Measurements from ENCODE around the gene NUDC. TPM values are rescaled to one million over a fixed set of nuclear protein-coding genes. Genes with fewer than 3 reads are reported as not detected.
A peak's percentile ranks its signal among the peaks of the same experiment; 100 is the strongest.

The NUDC gene
- total RNA-seq, 2 donors from 2014 or later = 65.4 to 66.3 TPM

DNA sequence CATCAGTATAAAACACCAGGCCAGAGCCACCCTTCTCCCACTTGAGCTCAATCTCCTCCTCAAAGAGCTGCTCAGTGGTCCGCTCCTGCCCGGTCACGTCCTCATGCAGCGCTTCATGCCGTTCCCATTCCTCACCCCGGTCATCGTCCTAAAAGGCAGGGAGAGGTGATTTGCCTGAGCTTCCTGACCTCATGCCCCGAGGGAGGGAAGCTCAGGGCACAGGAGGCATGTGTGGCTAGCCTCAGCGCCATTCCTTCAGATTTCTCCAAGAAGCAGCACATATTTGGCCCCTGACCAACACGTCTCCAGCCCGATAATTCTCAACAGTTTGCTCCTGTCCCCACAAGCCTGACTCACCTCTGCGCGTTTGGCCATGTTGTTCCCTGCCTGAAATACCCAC lies 27.3 kb upstream of the NUDC start:
- 92% methylated on average over 13 of the region's 13 CpGs for WGBS

DNA sequence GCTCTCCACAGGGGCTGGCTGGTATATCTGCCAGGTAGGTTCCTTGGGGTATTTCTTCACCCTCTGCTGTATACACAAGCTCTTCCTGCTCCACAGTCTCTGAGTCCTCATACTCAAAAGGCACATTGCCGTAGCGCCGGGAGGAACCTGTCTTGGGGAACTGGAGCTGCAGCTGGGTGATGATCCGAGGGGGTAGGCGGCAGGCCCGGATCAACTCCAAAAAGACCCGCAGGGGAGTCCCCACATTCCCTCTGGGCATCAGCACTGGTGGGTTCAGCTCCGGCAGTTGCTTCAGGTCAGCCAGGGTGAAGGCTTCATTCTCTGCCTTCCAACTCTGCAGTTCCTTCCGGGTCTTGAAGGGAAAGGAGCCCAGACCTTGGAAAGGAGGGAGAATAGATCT lies 24.2 kb upstream of the NUDC start:
- intact Hi-C loops (cut with DNase I) = no loop called here
- H3K4me1 ChIP-seq (replicated peaks) = peaks cover 8% of the 10 kb centered on the region
- H3K27me3 ChIP-seq (replicated peaks; ENCODE audit: insufficient read depth) = no peaks in the 10 kb centered on the region
- peaks cover 0 to 4% of the 10 kb centered on the region in 2 donors for H3K36me3 ChIP-seq
- H3K9me3 ChIP-seq = no peaks in the 10 kb centered on the region
- H3K4me3 ChIP-seq = no peak overlapping the region
- no peak overlapping the region for H3K27ac ChIP-seq
- WGBS = 92% methylated on average over 9 of the region's 9 CpGs
- no peak for TF ChIP-seq POLR2A (IDR thresholded peaks at IDR 0.05)
- TF ChIP-seq POLR2AphosphoS5 (IDR thresholded peaks at IDR 0.05) = no peak
- TF ChIP-seq, protein P1, sequence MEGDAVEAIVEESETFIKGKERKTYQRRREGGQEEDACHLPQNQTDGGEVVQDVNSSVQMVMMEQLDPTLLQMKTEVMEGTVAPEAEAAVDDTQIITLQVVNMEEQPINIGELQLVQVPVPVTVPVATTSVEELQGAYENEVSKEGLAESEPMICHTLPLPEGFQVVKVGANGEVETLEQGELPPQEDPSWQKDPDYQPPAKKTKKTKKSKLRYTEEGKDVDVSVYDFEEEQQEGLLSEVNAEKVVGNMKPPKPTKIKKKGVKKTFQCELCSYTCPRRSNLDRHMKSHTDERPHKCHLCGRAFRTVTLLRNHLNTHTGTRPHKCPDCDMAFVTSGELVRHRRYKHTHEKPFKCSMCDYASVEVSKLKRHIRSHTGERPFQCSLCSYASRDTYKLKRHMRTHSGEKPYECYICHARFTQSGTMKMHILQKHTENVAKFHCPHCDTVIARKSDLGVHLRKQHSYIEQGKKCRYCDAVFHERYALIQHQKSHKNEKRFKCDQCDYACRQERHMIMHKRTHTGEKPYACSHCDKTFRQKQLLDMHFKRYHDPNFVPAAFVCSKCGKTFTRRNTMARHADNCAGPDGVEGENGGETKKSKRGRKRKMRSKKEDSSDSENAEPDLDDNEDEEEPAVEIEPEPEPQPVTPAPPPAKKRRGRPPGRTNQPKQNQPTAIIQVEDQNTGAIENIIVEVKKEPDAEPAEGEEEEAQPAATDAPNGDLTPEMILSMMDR (IDR thresholded peaks at IDR 0.05) = no peak
- no peak for DNase-seq (ENCODE audit: low spot score)

More for the DNA sequence above, 27.3 kb upstream of the NUDC start:
- intact Hi-C loops (cut with DNase I) = no loop called here
- H3K27me3 ChIP-seq (replicated peaks; ENCODE audit: insufficient read depth) = no peaks in the 10 kb centered on the region
- peaks cover 0 to 4% of the 10 kb centered on the region in 2 donors for H3K36me3 ChIP-seq
- H3K4me1 ChIP-seq (replicated peaks) = peaks cover 7% of the 10 kb centered on the region
- no peak overlapping the region for H3K4me3 ChIP-seq
- no peak for DNase-seq (ENCODE audit: low spot score)
- H3K9me3 ChIP-seq = no peaks in the 10 kb centered on the region
- TF ChIP-seq POLR2A (IDR thresholded peaks at IDR 0.05) (no peak), POLR2AphosphoS5 (IDR thresholded peaks at IDR 0.05) (no peak)
- TF ChIP-seq, protein P1 (IDR thresholded peaks at IDR 0.05) = no peak
- H3K27ac ChIP-seq = no peak overlapping the region

DNA sequence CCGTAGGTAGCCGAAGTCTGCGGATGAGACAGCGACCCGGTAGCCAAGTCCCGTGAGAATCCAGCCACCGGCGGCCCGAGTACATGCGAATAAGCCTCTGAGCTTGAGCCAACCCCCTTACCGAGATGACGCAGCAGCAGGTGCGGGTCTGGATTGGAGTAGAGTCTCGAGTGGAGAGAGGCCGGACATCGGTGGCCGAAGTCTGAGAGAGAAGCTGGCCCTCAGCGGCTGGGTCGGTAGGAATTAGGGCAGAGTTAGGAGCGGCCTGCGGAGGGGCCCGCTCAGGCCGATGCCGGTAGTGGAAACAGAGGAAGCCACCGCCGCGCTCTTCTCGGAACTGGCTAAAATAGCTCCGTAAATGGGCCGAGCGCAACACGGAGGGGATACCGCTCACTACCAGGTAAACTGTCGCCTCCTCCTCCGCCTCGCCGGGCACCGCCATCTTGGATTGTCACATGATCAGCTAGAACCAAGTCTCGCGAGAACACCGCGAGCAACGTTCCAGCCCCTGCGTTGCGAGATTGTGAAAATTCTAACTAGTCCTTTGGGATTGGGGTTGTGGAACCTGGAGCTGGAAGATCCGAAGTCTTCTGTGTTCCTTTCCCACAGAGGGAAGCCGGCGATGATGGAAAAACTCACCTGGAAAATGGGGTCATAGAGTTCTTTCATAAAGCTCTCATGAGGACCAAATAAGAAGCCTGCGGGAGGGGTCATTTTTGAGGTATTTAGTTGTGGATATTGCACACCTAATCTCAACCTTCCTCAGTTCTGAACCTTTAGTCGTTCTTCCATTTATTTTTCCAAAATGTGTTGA lies 21.3 kb upstream of the NUDC start, which contains the start of gene GPATCH3:
Gene GPATCH3, minus strand, starts transcription at position 467 of the 814 bp plus-strand sequence. Its CDS starts 25 bp downstream, at position 442.
- intact Hi-C loops (cut with DNase I) = no loop called here
- Histone ChIP-seq H3K4me3 (peak within 1 kb of the TSS; percentile 70 to 76), H3K4me1 (replicated peaks) (peaks cover 8% of the 10 kb centered on the region), H3K9me3 (no peaks in the 10 kb centered on the region), H3K36me3 (no peaks in the 10 kb centered on the region), H3K27me3 (replicated peaks; ENCODE audit: insufficient read depth) (no peaks in the 10 kb centered on the region), H3K27ac (peak within 1 kb of the TSS; percentile 74 to 87)
- peak; percentile 85 for DNase-seq (ENCODE audit: low spot score)
- under 1% methylated on average over 49 of the region's 50 CpGs for WGBS
- TF ChIP-seq, protein P1 (IDR thresholded peaks at IDR 0.05) = no peak
- peak; percentile 46 for TF ChIP-seq POLR2A (IDR thresholded peaks at IDR 0.05)
- peak; percentile 96 for TF ChIP-seq POLR2AphosphoS5 (IDR thresholded peaks at IDR 0.05)

DNA sequence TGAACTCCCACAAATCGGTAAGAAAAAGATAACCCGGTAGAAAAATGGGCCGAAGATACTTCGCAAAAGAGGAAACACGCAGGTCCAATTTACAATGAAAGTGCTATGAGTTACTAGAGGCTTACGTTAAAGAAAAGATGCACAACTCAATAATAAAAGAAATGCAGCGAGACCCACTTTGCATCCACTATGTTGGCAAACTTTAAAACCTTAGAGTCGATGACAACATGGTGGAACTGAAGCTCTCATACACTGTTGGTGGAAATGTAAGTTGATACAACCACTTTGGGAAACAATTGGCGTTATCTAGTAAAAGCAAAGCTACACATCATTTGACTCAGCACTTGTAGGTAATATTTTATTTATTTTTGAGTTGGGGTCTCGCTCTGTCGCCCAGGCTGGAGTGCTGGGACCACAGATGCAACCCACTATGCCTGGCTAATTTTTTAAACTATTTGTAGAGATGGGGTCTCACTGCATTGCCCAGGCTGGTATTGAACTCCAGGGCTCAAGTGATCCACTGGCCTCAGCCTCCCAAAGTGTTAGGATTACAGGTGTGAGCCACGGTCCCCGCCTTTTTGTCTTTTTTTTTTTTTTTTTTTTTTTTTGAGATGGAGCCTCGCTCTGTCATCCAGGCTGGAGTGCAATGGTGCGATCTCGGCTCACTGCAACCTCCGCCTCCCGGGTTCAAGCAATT lies 20.6 kb upstream of the NUDC start:
- Histone ChIP-seq H3K4me1 (replicated peaks) (peaks cover 8% of the 10 kb centered on the region), H3K27ac (peak overlapping the region; percentile 74 to 87), H3K27me3 (replicated peaks; ENCODE audit: insufficient read depth) (no peaks in the 10 kb centered on the region), H3K4me3 (peak overlapping the region; percentile 70 to 76), H3K9me3 (no peaks in the 10 kb centered on the region), H3K36me3 (no peaks in the 10 kb centered on the region)
- intact Hi-C loops (cut with DNase I) = no loop called here
- DNase-seq (ENCODE audit: low spot score) = no peak
- WGBS = 63% methylated on average over 18 of the region's 18 CpGs
- TF ChIP-seq, protein P1 (IDR thresholded peaks at IDR 0.05) = no peak
